Measurements from ENCODE around the gene CCDC61.

The CCDC61 gene, protein sequence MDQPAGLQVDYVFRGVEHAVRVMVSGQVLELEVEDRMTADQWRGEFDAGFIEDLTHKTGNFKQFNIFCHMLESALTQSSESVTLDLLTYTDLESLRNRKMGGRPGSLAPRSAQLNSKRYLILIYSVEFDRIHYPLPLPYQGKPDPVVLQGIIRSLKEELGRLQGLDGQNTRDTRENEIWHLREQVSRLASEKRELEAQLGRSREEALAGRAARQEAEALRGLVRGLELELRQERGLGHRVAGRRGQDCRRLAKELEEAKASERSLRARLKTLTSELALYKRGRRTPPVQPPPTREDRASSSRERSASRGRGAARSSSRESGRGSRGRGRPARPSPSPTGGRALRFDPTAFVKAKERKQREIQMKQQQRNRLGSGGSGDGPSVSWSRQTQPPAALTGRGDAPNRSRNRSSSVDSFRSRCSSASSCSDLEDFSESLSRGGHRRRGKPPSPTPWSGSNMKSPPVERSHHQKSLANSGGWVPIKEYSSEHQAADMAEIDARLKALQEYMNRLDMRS

GRCh38 chr19:45994998-45995714 is at the start of gene CCDC61:
CCDC61 (plus strand) TSS chr19:45995467; CDS start chr19:46003019, 7,552 bp downstream.
- DNase-seq: peak; percentile 96

GRCh38 chr19:45947926-45948325 is 47.3 kb upstream of the CCDC61 start:
- DNase-seq: no peak

DNA sequence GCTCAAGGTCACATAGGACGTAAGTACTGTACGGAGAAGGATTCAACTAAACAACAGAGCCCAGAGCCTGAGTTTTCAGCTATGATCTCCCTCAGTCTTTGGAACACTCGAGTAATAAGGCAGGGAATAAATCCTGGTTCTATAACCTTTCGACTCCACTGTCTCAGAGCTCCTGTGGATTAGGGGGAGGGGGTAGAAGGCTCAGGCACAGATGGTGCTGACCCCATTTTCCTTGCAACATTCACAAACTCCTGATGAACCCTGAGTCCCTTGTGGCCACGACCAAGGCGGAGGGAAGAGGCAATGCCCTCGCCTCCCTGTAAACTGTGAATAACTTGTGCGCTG is 43.0 kb upstream of the CCDC61 start:
- DNase-seq: no peak

GRCh38 chr19:45952686-45953505 is 42.4 kb upstream of the CCDC61 start:
- peak; percentile 22 for DNase-seq

DNA sequence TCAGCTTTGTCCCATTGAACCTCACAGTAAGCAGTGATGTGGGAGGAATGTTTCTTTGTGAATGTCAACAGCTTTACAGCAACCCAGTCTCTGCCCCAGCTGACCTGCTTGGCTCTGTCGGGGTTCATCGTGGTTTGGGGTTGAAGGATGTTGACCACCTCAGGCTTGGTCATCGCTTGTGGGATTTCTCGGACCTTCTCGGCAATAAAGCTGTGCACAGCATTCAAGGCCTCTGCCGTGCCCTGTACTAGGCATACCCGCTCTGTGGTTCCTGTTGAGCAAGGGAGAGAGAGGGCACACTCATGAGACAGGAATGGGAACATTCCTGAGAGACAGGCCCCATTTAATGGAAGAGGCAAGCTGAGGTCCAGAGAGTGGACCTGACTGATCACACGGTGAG is 41.6 kb upstream of the CCDC61 start:
- DNase-seq: no peak

DNA sequence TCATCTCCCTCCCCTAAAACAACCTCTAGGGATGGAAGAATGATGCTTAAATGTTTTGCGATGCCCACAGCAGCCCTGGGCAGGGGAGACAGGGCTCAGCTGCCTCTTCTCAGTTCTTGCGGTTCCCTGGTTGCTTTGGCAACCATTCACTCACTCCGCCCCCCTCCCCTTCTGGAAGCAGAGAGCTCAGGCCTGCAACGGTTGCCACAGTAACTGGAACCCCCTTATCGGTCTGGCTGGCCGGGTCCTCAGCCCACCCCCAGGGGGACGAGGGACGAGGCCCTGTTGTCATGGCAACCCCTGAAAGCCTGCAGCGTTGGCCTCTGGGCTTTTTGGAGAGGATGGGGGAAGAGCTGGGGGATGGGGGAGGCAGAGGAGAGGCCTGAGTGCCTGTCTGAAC is 41.1 kb upstream of the CCDC61 start:
- DNase-seq: no peak

DNA sequence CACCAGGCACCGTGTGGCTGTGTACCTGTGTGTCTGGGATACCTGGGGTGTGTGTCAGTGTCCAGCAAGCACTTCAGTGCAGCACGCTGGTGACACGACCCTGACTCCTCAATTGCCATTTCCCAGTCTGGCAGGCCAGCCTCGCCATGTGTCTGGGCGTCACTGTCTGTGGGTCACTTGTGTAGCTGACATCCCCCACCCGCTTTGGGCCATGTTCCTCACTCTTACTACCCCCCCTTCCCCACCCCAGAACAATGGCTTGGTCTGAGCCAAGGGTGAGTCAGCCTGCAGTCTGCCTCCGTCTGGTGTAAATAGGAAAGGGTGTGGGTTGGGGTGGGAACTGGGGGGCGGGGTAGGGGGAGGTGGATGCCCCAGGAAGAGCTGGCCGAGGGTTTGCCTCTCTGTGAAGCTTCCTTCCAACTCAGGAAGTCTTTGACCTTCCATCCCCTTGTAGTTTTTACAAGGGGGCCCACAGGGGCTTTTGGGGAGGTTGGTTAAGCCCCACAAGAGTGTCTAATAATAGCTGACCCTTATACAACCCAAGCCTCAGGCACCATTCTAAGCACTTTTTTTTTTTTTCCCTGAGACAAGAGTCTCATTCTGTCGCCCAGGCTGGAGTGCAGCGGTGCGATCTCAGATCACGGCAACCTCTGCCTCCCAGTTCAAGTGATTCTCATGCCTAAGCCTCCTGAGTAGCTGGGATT is 39.2 kb upstream of the CCDC61 start:
- no peak for DNase-seq

DNA sequence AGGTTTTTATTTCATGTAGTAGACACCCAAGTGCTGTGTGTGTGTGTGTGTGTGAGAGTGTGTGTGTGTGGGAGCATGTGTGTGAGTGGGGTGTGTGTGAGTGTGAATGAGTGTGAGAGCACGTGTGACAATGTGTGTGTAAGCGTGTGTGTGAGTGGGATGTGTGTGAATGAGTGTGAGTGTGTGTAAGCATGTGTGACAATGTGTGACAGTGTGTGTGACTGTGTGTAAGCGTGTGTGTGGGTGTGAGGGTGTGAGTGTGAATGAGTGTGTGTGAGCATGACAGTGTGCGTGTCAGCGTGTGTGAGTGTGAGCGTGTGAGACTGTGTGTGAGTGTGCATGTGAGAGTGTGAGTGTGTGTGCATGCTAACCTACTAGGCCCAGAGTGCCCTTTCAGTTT is 36.9 kb upstream of the CCDC61 start:
- no peak for DNase-seq

GRCh38 chr19:45958769-45959516 is 36.3 kb upstream of the CCDC61 start:
- DNase-seq: no peak

DNA sequence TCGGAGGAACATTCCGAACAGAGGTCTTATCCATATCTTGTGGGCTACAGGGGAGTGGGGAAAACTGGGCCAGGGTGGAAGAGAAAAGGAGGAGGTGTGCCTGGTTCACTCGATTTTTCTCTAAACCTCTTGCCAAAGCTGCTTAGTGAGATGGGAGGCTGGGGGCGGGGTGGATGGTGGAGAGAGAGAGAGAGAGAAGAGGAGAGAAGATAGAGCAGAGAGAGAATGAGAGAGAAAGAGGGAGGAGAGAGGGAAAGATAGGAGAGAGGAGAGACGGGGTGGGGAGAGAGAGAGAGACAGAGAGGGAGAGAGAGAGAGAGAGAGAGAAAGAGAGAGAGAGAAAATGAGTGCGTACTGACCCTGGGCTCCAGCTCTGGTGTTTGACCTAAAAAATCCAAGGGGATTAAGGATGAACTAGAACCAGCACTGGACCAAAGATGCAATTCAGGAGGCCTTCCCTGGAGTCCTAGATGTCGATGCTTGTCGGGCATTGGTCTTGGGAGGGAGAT is 35.7 kb upstream of the CCDC61 start:
- DNase-seq: no peak

DNA sequence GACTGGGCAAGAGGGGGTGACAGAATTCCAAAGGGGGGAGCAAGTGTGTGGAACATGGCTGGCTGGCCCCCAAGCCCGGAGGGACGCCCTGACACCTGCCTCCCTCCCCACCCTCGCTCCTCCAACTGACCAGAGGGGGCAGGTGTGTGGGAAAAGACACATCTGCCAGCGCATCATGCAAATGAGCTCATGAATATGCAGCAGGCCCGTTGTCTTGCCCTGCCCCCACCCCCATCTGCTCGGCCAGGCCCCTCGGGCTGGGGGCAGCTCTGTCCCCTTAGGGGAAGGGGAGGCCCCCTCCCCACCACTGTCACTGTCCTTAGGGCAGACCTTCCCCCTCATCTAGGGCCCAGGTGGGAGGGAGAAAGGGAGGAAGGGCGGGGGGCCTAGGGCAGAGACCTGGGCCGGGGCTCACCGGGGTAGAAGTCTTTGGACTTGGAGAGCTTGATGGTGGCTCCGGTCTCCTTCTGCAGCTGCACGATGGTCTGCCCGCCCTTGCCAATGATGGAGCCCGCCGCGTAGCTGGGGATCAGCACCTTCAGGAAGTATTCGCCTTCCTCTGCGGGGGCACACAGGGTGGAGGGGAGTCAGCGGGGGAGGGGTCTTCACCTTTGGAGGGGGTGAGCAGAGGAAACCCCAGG is 34.6 kb upstream of the CCDC61 start:
- no peak for DNase-seq

DNA sequence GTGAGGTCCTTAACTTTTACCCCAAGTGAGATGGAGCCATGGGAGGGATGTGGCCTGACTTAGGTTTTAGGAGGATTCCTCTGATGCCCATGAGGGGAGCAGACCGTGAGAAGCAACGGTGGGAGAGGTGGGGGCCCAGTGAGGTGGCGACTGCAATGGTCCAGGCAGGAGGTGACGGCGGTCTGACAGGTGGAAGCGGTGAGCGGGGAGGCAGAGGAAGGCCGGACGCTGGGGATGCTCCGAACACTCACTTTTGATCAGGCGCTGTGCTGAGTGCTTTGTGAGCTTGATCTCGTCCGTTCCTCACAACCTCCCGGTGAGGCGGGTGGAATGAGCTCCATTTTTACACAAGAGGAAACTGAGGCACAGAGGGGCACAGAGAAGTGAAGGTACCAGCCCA is 33.2 kb upstream of the CCDC61 start:
- no peak for DNase-seq

DNA sequence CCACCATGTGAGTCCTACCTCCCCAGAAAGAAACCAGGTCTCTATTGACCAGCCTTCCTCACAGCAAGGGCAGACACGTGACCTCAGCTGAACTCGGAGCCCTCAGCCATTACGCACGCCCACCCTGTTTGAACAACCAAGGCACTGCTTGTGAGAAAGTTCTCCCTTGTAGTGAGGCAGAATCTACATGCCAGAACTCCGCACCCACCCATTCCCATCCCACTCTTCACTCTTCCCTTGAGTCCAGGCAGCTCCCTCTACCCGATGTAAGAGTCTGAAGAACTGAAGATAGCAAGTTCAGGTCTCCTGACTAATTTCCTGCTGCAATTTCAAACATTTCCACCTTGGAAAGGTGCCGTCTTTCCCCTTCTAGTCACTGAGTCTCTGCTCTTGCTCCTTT is 28.0 kb upstream of the CCDC61 start:
- DNase-seq: no peak

DNA sequence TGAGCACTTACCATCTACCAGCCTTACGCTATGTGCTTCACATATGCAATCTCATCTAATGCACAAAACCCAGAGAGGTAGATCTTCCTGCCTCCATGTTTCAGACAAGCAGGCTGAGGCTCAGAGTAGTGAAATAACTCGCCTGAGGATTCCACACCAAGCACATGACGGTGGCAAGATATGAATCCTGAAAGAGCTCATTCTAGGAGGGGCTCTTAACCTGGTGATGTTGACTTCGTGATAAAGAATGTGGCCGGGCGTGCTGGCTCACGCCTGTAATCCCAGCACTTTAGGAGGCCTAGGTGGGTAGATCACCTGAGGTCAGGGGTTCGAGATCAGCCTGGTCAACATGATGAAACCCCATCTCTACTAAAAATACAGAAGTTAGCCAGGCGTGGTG is 26.6 kb upstream of the CCDC61 start:
- no peak for DNase-seq

GRCh38 chr19:45969676-45970075 is 25.6 kb upstream of the CCDC61 start:
- no peak for DNase-seq

DNA sequence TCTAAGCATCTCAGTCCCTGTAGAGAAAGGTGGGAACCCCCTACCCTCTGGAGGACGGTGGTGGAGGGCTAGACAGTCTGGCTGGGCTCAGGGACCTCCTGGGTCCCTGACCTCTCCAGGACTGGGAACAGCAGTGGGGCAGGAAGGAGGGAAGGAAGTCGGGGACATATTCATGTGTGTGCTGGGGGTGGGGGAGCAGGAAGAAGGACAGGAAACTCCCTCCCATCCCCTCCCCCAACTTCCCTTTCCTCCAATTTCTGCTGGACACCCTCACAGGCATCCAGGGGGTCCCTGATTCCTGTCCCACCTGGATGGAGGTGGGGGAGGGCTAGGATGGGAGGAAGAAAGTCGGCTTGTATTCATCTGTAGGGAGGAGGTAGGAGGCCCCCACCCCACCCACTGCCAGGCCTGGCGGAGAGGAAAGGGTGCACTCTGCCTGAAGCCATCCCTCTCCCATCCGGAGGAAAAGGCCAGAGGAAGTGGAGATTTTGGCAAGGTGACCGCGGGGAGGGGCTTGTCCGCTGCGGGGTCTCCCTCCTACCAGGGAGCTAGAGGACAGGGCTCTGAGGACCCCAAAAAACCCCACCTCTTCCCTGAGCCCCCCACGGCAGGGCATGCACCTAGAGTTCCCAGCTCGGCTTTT is 23.9 kb upstream of the CCDC61 start:
- DNase-seq: no peak

DNA sequence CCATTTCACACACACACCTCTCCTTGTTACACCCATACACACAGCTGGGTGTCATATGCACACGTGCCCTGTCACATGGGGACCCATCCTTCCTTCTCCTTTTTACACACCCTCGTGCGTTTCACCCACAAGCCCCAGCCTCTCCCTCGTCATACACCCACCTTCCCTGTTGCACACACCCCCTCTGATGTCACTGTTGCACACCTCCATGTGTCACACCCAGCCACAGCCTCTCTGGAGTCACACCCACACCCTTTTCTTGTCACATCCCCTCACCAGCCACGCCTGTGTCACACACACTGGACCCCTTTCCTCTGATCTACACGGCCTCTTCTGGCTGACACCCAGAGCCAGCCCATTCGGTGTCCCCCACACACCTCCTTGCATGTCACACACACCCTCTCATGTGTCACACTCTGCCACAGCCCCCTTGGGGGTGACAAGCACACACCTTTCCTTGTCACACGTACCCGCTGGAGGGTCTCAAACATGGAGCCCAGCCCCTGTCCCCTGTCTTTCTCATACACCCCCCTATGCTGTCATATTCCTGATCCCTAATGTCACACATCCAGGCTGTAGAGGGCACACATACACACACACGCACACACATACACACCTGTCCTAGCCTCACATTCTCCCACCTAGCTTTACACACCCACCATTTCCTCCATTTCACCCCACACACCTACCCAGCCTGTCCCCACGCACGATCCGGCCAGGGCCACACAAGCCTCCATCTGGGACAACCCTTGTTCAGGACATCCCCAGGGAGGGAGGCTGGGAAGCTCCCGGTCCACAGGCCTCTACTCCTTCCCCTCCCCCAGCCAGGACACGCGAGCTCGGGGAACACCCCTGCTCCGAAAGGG is 23.0 kb upstream of the CCDC61 start:
- DNase-seq: peak; percentile 31

GRCh38 chr19:45972947-45973540 is 22.2 kb upstream of the CCDC61 start:
- no peak for DNase-seq
